Measurements from ENCODE around the gene CTSD. TPM values are rescaled to one million over a fixed set of nuclear protein-coding genes. Genes with fewer than 3 reads are reported as not detected.
A peak's percentile ranks its signal among the peaks of the same experiment; 100 is the strongest.

The CTSD gene
- total RNA-seq, 2 experiments from 2014 or later = 192 to 208 TPM

DNA sequence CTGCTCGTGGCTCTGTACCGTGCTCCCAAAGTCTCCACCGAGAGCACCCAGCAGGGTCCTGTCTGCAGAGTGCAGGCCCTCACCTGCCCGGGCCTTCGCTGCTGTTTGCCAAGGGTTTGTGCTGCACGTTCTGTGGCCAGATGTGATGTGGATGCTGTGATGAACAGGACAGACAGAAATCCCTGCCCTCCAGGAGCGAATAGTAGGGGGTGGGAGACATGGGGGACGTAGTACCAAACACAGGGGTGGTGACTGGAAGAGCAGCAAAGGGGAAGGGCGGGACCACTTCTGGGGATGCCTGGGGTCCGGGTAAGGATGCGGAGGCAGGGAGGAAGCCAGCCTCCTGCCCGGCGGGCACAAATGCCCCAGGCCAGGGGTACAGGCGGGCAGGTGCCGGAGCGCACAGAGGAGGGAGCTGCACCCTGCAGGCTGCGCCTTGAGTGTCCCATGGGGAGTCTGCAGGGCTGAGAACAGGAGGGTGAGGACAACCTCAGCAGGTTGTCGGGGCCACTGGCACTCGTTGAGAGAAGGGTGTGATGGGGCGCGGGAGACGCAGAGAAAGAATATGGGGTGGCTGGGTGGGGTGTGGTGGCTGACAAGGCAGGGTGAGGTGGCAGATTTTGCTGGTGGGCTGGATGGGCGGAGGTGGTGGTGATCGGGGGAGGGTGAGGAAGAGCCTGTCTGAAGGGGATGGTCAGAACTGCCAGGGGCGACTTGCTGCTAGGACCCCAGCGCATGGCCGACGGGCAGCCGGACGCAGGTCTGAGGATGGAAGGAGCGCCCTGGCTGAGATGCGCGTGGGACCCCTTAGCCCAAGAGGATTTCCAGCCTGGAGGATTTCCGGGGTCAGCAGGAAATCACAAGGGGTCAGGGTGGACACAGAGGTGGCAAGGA is 16.3 kb upstream of the CTSD start:
- Mint-ChIP-seq H3K4me1 (peaks cover 2% of the 10 kb centered on the region), H3K36me3 (no peaks in the 10 kb centered on the region), H3K9me3 (no peaks in the 10 kb centered on the region), H3K4me3 (no peak overlapping the region), H3K27me3 (peaks cover 6% of the 10 kb centered on the region), H3K27ac (peak overlapping the region; percentile 34)
- ATAC-seq (ENCODE audit: low read depth) = no peak
- DNase-seq = no peak
- POLR2A ChIA-PET = no interaction called here

DNA sequence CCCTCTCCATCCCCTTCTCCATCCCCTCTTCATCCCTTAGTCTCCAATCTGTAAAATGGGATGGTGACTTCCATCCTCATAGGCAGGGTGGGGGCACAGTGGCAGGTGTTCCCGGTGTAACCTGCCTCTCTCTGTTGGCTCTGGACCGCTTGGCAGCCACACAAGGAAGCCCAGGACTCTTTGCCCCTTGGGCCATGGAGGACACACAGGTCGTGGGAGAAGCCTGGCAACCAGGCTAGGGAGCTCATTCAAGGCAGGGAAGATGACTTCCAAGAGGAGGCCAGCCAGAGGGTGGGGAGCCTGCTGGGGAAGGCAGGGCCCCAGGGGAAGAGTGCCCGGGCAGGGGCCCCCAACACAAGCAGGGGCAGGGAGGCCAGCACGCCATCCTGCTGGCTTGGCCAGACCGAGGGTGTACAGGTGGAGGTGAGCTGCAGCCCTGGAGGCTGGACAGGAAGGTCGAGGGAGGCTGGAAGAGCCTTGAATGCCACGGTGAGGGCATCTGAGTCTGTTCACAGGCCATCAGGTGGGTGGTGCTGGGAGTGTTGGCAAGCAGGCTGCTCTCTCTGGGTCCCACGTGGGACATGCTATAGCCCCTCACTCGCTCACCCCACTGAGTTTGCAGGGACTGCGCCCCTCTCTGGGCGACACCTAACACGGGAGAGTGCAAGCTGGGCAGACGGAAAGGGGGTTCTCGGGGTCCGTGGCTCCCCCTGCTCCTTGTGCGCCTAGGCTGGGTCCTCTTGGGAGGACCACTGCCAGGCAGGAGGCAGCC is 15.5 kb upstream of the CTSD start:
- Mint-ChIP-seq H3K4me1 (peaks cover 2% of the 10 kb centered on the region), H3K36me3 (no peaks in the 10 kb centered on the region), H3K27me3 (peaks cover 10% of the 10 kb centered on the region), H3K27ac (no peak overlapping the region), H3K4me3 (no peak overlapping the region), H3K9me3 (no peaks in the 10 kb centered on the region)
- ATAC-seq (ENCODE audit: low read depth) = no peak
- DNase-seq = no peak
- POLR2A ChIA-PET = no interaction called here

DNA sequence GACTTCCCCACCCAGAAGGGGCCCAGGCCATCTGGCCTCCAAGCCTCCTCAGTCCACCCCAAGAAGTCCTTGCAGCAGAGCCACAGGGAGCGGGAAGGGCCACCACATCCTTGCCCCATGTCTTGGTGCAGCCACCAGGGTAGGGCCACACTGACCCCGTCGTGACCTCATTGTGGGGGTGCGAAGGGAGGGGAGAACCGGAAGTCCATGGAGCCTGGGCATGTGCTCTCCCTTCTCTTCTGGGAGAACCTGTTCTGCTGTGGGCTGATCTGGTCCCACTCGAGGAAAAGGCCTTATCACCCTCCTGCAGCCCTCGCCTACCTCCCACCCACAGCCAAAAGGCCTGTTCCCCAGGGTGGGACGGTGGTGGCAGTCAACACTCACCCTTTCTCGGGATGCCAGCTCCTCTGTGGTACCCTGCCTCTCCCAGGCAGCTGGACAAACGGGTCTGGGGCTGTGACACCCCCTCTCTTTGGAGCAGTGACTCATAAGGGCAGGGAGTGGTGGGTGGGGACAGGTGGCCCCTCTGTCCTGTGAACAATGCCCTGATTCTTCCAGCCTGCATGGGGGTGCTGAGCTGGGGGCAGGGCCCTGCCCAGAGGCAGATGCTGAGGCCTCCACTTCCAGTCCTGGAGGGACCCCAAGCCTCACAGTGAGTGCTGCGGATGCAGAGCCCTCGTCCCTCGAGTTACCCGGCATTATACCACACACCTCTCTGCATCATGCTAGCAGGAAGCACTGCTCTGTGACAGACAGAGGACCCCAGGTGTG is 14.6 kb upstream of the CTSD start:
- DNase-seq = no peak
- Mint-ChIP-seq H3K4me3 (no peak overlapping the region), H3K27me3 (peaks cover 10% of the 10 kb centered on the region), H3K27ac (no peak overlapping the region), H3K9me3 (no peaks in the 10 kb centered on the region), H3K4me1 (peaks cover 4% of the 10 kb centered on the region), H3K36me3 (no peaks in the 10 kb centered on the region)
- ATAC-seq (ENCODE audit: low read depth) = no peak
- POLR2A ChIA-PET = no interaction called here

DNA sequence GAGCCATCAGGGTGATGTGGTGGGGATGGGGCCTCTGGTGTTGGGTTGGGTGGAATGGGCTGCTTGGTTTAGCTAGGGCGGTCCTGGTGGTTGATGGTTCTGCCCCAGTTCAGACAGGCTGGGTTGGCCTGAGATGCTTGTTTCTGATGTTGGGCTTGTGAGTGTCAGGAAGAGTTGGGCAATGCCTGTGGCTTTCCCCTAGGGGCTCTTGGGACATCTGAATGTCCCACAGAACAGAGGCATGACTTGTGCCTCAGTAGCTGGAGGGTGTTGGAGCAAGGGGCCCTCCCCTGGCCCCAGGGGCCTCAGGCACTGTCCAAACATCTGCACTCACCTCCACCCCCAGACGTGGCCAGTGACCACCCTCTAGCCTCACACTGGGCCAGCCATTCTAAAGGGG is 14.0 kb upstream of the CTSD start:
- POLR2A ChIA-PET = no interaction called here
- DNase-seq (no peak), ATAC-seq (ENCODE audit: low read depth) (no peak)
- peaks cover 6% of the 10 kb centered on the region for H3K4me1 Mint-ChIP-seq
- H3K36me3 Mint-ChIP-seq = no peaks in the 10 kb centered on the region
- H3K27ac Mint-ChIP-seq = no peak overlapping the region
- no peak overlapping the region for H3K4me3 Mint-ChIP-seq
- no peaks in the 10 kb centered on the region for H3K9me3 Mint-ChIP-seq
- H3K27me3 Mint-ChIP-seq = peaks cover 6% of the 10 kb centered on the region

DNA sequence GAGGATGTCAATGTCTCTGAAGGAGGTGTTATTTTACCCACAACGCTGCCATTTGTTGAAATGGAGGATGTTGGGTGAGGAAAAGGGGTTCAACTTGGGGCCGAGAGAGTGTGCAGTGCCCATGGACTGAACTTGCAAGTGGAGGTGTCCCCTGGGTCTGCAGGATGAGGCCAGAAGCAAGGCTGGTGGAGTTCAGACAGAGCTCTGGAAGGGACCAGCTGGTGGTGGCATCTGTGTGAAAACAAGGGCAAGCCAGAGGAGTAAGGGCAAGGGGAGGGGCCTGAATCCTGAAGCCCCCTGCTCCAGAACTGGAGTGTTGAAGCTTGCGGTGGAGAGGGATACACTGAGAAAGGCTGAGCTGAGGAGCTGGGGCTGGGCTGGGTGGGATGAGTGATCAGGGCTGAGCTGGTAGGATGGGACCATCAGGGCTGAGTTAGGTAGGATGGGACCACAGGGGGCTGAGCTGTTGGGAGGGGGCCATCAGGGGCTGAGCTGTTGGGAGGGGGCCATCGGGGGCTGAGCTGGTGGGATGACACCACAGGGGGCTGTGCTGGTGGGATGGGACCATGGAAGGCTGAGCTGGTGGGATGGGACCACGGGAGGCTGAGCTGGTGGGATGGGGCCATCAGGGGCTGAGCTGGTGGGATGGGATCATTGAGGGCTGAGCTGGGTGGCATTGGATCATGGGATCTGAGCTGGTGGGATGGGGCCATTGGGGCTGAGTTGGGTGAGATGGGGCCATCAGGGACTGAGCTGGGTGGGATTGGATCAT is 13.4 kb upstream of the CTSD start:
- Mint-ChIP-seq H3K4me1 (peaks cover 11% of the 10 kb centered on the region), H3K27me3 (peaks cover 9% of the 10 kb centered on the region), H3K9me3 (no peaks in the 10 kb centered on the region), H3K36me3 (no peaks in the 10 kb centered on the region), H3K27ac (peak overlapping the region; percentile 70), H3K4me3 (no peak overlapping the region)
- POLR2A ChIA-PET = no interaction called here
- ATAC-seq (ENCODE audit: low read depth) (no peak), DNase-seq (no peak)

DNA sequence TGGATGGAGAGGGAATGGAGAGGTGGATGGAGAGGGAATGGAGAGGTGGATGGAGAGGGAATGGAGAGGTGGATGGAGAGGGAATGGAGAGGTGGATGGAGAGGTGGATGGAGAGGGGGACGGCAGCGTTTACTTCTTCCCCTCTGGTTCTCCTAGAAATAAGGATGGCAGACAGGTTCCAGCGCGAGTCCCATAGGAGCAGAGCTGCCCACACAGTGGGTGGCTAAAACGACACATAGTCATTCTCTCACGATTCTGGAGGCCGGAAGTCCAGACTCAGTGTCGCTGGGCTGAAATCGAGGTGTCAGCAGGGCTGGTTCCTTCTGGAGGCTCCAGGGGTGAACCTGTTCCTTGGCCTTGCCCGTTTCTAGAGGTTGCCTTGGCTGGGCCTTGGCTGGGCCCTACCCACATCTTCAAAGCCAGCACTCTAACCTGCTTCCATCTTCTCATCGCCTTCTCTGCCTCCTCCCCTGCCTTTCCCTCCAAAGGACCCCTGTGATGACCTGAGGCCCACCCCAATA is 12.7 kb upstream of the CTSD start:
- Mint-ChIP-seq H3K27ac (no peak overlapping the region), H3K36me3 (no peaks in the 10 kb centered on the region), H3K27me3 (peaks cover 11% of the 10 kb centered on the region), H3K4me3 (no peak overlapping the region), H3K9me3 (no peaks in the 10 kb centered on the region), H3K4me1 (peaks cover 15% of the 10 kb centered on the region)
- no peak for ATAC-seq (ENCODE audit: low read depth)
- POLR2A ChIA-PET = no interaction called here
- DNase-seq = no peak

DNA sequence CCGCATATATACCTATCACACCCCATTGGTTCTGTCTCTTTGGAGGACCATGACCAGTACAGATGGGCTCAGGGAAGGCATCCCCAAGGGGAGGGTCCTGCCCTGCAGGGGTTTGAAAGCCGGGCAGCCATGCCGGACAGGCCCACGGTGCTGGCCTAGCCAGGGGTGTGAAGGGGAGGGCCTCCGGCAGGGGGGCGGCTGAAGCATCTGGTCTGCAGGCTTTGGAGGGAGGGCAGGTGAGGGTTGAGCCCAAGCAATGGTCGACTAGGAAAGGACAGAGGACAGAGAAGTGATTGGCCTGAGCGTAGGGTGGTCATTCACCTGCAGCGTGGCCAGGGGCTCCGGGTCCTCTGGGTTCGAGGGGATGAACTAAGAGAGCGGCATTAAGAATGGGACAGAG is 11.2 kb upstream of the CTSD start:
- Mint-ChIP-seq H3K36me3 (no peaks in the 10 kb centered on the region), H3K27me3 (peaks cover 17% of the 10 kb centered on the region), H3K9me3 (no peaks in the 10 kb centered on the region), H3K4me1 (peaks cover 19% of the 10 kb centered on the region), H3K27ac (no peak overlapping the region), H3K4me3 (no peak overlapping the region)
- no peak for ATAC-seq (ENCODE audit: low read depth)
- POLR2A ChIA-PET = no interaction called here
- DNase-seq = no peak

DNA sequence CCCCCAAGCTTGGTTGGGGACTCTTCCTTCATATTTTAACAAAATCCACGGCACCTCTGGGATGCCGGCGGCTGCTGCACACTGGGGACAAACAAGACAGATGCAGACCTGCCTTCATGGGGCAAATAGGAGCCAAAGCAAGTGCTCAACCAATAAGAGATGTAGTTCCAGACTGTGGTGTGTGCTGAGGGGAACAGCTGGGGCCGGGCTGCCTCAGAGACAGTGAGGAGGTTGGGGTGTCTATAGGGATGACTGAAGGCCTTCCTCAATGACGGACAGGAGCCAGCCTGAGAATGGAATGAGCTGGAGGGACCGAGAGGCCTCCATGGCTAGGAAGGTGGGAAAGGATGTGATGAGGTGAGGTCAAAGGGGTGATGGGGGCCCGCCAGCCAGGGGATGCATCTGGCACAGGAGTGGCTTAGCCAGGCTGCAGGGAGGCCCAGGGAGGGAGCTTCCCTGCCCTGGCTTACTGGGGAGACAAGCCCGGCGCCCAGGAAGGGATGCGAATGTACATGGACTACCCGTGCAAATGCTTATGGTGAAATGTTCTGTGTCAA is 10.3 kb upstream of the CTSD start:
- DNase-seq (no peak), ATAC-seq (ENCODE audit: low read depth) (no peak)
- Mint-ChIP-seq H3K36me3 (no peaks in the 10 kb centered on the region), H3K27ac (no peak overlapping the region), H3K27me3 (peaks cover 19% of the 10 kb centered on the region), H3K4me1 (peaks cover 21% of the 10 kb centered on the region), H3K9me3 (no peaks in the 10 kb centered on the region), H3K4me3 (no peak overlapping the region)
- POLR2A ChIA-PET = no interaction called here

DNA sequence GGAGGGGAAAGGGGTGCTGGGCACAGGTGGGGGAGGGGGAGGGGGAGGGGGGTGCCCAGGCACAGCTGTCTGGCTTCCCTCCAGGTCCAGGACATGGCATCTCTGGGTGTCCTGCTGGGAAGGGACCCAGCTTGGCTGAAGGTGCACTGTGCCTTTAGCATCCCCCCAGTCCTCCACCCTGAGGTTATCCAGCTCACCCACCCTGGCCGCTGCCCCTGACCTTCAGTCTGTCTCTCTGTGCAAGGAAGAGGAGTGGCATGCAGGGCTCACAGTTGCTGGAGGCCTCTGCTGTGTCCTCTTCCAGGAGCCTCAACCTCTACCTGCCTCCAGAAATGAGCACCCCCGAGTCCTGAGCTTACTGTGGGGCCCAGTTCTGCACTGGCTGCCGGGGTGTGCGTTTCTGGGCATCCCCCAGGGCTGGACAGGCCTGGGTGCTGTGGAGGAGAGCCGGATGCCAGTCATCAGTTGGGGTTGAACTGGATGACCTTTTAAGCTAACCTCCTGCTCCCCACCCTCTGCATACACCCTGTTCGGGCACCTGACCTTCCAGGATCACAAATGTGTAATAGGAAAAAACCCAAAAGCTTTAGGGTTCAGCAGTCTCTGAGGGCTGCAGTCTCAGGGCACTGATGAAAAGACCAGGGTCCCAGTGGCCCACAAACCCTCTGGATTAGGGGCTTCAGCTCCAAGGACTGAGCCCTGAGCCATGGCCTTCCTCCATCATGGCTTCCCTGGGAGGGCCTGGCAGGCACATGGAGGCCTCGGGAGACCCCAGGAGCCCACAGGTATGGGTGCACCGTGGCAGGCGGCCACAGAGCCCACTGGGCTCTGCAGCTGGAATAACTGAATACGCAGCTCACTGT is 9.6 kb upstream of the CTSD start:
- no peaks in the 10 kb centered on the region for H3K9me3 Mint-ChIP-seq
- DNase-seq (no peak), ATAC-seq (ENCODE audit: low read depth) (no peak)
- peaks cover 23% of the 10 kb centered on the region for H3K4me1 Mint-ChIP-seq
- H3K27me3 Mint-ChIP-seq = peaks cover 19% of the 10 kb centered on the region
- H3K4me3 Mint-ChIP-seq = no peak overlapping the region
- H3K27ac Mint-ChIP-seq = no peak overlapping the region
- H3K36me3 Mint-ChIP-seq = no peaks in the 10 kb centered on the region
- POLR2A ChIA-PET = interaction anchor here (1.4 kb wide), 1 partner anchor 9 kb away, joined by 8 read pairs; the partner anchor contains the start of gene CTSD

DNA sequence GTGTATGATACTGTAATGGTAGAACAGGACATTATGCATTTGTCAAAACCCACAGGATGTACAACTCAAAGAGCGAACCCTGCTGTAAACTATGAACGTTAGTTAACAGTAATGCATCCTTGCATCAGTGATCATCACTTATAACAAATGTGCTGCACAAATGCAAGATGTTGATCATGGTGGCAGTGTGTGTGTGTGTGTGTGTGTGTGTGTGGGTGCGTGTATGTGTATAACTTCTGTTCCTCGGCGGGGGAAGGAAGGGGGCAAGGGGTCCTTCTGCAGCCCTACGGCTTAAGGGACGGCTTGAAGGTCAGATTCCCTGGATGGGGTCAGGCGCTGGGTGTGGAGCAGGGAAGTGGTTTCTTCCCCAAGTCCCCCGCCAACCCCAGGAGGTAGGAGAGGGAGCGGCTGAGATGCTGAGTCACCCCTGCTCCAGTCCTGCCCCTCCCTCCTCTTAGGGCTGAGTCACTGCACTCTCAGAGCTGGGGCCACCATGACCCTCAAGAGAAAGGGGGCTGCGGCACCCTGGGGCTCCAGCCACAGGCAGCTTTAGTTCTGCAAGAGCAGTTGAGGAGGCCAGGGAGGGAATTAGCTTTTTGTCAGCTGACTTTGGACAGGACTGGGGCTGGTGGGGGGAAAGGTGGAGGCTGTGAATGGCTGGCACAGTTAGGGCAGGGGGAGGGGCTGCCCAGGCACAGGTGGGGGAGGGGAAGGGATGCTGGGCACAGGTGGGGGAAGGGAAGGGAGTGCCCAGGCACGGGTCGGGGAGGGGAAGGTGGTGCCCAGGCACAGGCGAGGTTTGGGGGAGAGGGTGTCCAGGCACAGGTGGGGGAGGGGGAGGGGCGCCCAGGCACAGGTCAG is 8.8 kb upstream of the CTSD start:
- ATAC-seq (ENCODE audit: low read depth) (peak; percentile 79), DNase-seq (peak; percentile 50)
- Mint-ChIP-seq H3K27ac (peak overlapping the region; percentile 89), H3K4me3 (peak overlapping the region; percentile 43), H3K9me3 (no peaks in the 10 kb centered on the region), H3K36me3 (no peaks in the 10 kb centered on the region), H3K27me3 (peaks cover 19% of the 10 kb centered on the region), H3K4me1 (peaks cover 23% of the 10 kb centered on the region)
- POLR2A ChIA-PET = interaction anchor here (1.2 to 1.4 kb wide), 2 partner anchors 8 to 15 kb away, joined by 4 to 8 read pairs; partner anchors contain the start of gene CTSD

DNA sequence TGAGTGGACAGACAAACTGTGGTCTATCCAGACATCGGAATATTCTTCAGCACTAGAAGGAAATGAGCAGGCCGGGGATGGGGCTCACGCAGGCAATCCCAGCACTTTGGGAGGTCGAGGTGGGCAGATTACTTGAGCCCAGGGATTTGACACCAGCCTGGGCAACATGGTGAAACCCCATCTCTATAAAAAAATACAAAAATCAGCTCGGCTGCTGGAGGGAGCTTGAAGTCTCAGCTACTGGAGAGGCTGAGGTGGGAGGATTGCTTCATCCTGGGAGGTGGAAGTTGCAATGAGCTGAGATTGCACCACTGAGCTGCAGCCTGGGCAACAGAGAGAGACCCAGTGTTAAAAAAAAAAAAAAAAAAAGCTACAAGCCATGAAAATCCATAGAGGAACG is 8.0 kb upstream of the CTSD start:
- ATAC-seq (ENCODE audit: low read depth) (no peak), DNase-seq (no peak)
- Mint-ChIP-seq H3K4me3 (no peak overlapping the region), H3K36me3 (no peaks in the 10 kb centered on the region), H3K27ac (peak overlapping the region; percentile 89), H3K4me1 (peaks cover 23% of the 10 kb centered on the region), H3K27me3 (peaks cover 19% of the 10 kb centered on the region), H3K9me3 (no peaks in the 10 kb centered on the region)
- POLR2A ChIA-PET = interaction anchor here (0.6 to 1.2 kb wide), 2 partner anchors 14 to 421 kb away, joined by 3 to 4 read pairs; no protein-coding TSS in a partner anchor

Measured in activated naive CD8-positive, alpha-beta T cell treated with anti-CD3 and anti-CD28 coated beads, Interleukin-2, amount 10 ng/mL, durations not matched to agents 7 days and 5 days (primary cell).